ENCODE results near the gene ARID1B. TPM values are rescaled to one million over a fixed set of nuclear protein-coding genes. Genes with fewer than 3 reads are reported as not detected.

ARID1B gene
- total RNA-seq, 2 experiments from 2014 or later, result 90.1 to 164 TPM

- Histone ChIP-seq H3K4me3 (ENCODE audit: low read depth, low read length, poor library complexity, severe bottlenecking) (peak overlapping the region; percentile 76), H3K9me3 (ENCODE audit: low read length) (no peaks in the 10 kb centered on the region), H4K20me1 (ENCODE audit: insufficient read depth, low read length) (peaks cover 39% of the 10 kb centered on the region), H3K27ac (ENCODE audit: low read depth, low read length, poor library complexity, severe bottlenecking) (peak overlapping the region; percentile 86), H3K4me1 (ENCODE audit: insufficient read depth, low read length, poor library complexity, severe bottlenecking) (peaks cover 42% of the 10 kb centered on the region), H3K9me2 (ENCODE audit: insufficient read depth, low read length) (no peaks in the 10 kb centered on the region), H3K79me2 (ENCODE audit: insufficient read depth, low read depth, low read length) (peaks cover 65% of the 10 kb centered on the region), H3K36me3 (ENCODE audit: insufficient read depth, low read length) (peaks cover 28% of the 10 kb centered on the region; the same call in 1 of the 2 replicates), H2AFZ (ENCODE audit: low read length) (no peak overlapping the region; the same call in 1 of the 2 replicates), H3K4me2 (ENCODE audit: low read length) (peak overlapping the region; percentile 85)
- no peak for TF ChIP-seq CTCF (conservative IDR thresholded peaks at IDR 0.05; ENCODE audit: low read length)
- TF ChIP-seq EZH2phosphoT487 (IDR thresholded peaks at IDR 0.05; ENCODE audit: borderline replicate concordance, low read depth, low read length), result no peak
- CTCF ChIA-PET (ENCODE audit: unreplicated experiment), result interaction anchor here (0.6 kb wide), 1 partner anchor 156 kb away, joined by 3 read pairs; no protein-coding TSS in a partner anchor
- intact Hi-C loops (cut with micrococcal nuclease; ENCODE audit: unreplicated experiment), result loop anchor here (1.0 to 10.0 kb wide), 9 partner anchors 71 to 497 kb away; no protein-coding TSS in a partner anchor
- BruUV-seq (replicated peaks), result no TSS peak
- POLR2A ChIA-PET, result interaction anchor here (0.6 to 1.6 kb wide), 17 partner anchors 8 to 500 kb away, joined by 3 to 6 read pairs (median 4); no protein-coding TSS in a partner anchor
- DNase-seq (ENCODE audit: low spot score), result peak; percentile 80
Measured at GRCh38 chr6:156779206-156780094, 2.3 kb downstream of the ARID1B start.

GRCh38 chr6:156780102-156780641, 3.0 kb downstream of the ARID1B start:
- peaks cover 71% of the 10 kb centered on the region for H3K79me2 ChIP-seq (ENCODE audit: insufficient read depth, low read depth, low read length)
- peak overlapping the region; percentile 76 for H3K4me3 ChIP-seq (ENCODE audit: low read depth, low read length, poor library complexity, severe bottlenecking)
- peak overlapping the region; percentile 85 for H3K4me2 ChIP-seq (ENCODE audit: low read length)
- H3K27ac ChIP-seq (ENCODE audit: low read depth, low read length, poor library complexity, severe bottlenecking), result peak overlapping the region; percentile 86
- H3K4me1 ChIP-seq (ENCODE audit: insufficient read depth, low read length, poor library complexity, severe bottlenecking), result peaks cover 42% of the 10 kb centered on the region
- no peak for TF ChIP-seq CTCF (conservative IDR thresholded peaks at IDR 0.05; ENCODE audit: low read length)
- TF ChIP-seq EZH2phosphoT487 (IDR thresholded peaks at IDR 0.05; ENCODE audit: borderline replicate concordance, low read depth, low read length), result no peak
- intact Hi-C loops (cut with micrococcal nuclease; ENCODE audit: unreplicated experiment), result loop anchor here (1.0 to 10.0 kb wide), 7 partner anchors 71 to 495 kb away; no protein-coding TSS in a partner anchor
- CTCF ChIA-PET (ENCODE audit: unreplicated experiment), result interaction anchor here (0.6 kb wide), 1 partner anchor 155 kb away, joined by 3 read pairs; no protein-coding TSS in a partner anchor
- H3K9me3 ChIP-seq (ENCODE audit: low read length), result no peaks in the 10 kb centered on the region
- peaks cover 39% of the 10 kb centered on the region for H4K20me1 ChIP-seq (ENCODE audit: insufficient read depth, low read length)
- POLR2A ChIA-PET, result interaction anchor here (0.6 to 1.6 kb wide), 20 partner anchors 9 to 1458 kb away, joined by 3 to 7 read pairs (median 4); no protein-coding TSS in a partner anchor
- H3K9me2 ChIP-seq (ENCODE audit: insufficient read depth, low read length), result no peaks in the 10 kb centered on the region
- TSS peak; percentile 78 for BruUV-seq (replicated peaks)
- peak; percentile 87 for DNase-seq (ENCODE audit: low spot score)
- no peak overlapping the region; the same call in 1 of the 2 replicates for H2AFZ ChIP-seq (ENCODE audit: low read length)
- peaks cover 35% of the 10 kb centered on the region for H3K36me3 ChIP-seq (ENCODE audit: insufficient read depth, low read length)

All from OCI-LY7 (cell line).